Osteoblast (primary cell): ENCODE measurements around the gene USH2A. TPM values are rescaled to one million over a fixed set of nuclear protein-coding genes. Genes with fewer than 3 reads are reported as not detected.

ENCODE experiments used
- DNase-seq: peaks from one replicate; pipeline ENCODE4 v3.0.0; 2011; ENCODE audit warnings: low spot score, mixed read lengths; ENCODE audit not compliant: insufficient read length; ENCODE audit errors: missing footprints
- H2AFZ ChIP-seq: 2 replicates; pipeline ENCODE4 v1.6.0; 2011; ENCODE audit warnings: mild to moderate bottlenecking, low read length
- H3K27ac ChIP-seq: 2 replicates; pipeline ENCODE4 v1.5.1; 2011; ENCODE audit warnings: mild to moderate bottlenecking, low read depth, low read length, moderate library complexity
- H3K27me3 ChIP-seq: 2 replicates; pipeline ENCODE4 v1.6.0; 2012; ENCODE audit warnings: mild to moderate bottlenecking, control low read depth, inconsistent platforms, low read length, moderate library complexity; ENCODE audit not compliant: insufficient read depth
- H3K36me3 ChIP-seq: 2 replicates; pipeline ENCODE4 v1.5.1; 2011; ENCODE audit warnings: mild to moderate bottlenecking, low read length, control low read depth, moderate library complexity; ENCODE audit not compliant: insufficient read depth
- H3K4me1 ChIP-seq: 2 replicates; pipeline ENCODE4 v1.5.1; 2011; ENCODE audit warnings: mild to moderate bottlenecking, low read length, control low read depth, moderate library complexity; ENCODE audit not compliant: insufficient read depth
- H3K4me2 ChIP-seq: 2 replicates; pipeline ENCODE4 v1.6.0; 2011; ENCODE audit warnings: mild to moderate bottlenecking, low read length; ENCODE audit not compliant: insufficient read depth
- H3K4me3 ChIP-seq: fragments of 200-600 bp; sonication (generic); 3 replicates; pipeline ENCODE4 v1.5.1; 2012; ENCODE audit warnings: mild to moderate bottlenecking, low read length, inconsistent platforms; ENCODE audit not compliant: insufficient read depth
- H3K79me2 ChIP-seq: 2 replicates; pipeline ENCODE4 v1.6.0; 2012; ENCODE audit warnings: mild to moderate bottlenecking, low read length, control low read depth, inconsistent platforms; ENCODE audit not compliant: insufficient read depth
- H3K9me3 ChIP-seq: 2 replicates; pipeline ENCODE4 v1.5.1; 2011; ENCODE audit warnings: low read depth, low read length, control low read depth
- H4K20me1 ChIP-seq: 2 replicates; pipeline ENCODE4 v1.6.0; 2012; ENCODE audit warnings: mild to moderate bottlenecking, low read length, control low read depth; ENCODE audit not compliant: insufficient read depth
- total RNA-seq: library from RNA; depleted of rRNA; stranded (reverse); fragments of >200 nt; gene quantifications from 2 replicates; pipeline ENCODE4 v1.2.3, GENCODE V29; 2012
- TF ChIP-seq, protein P1 (sequence below): IDR thresholded peaks from 2 replicates; pipeline ENCODE4 v1.5.1; 2011; ENCODE audit warnings: mild to moderate bottlenecking, low read depth, low read length, moderate library complexity; ENCODE audit errors: extremely low read depth

USH2A gene
- total RNA-seq, 1 donor: under 0.01 TPM

DNA sequence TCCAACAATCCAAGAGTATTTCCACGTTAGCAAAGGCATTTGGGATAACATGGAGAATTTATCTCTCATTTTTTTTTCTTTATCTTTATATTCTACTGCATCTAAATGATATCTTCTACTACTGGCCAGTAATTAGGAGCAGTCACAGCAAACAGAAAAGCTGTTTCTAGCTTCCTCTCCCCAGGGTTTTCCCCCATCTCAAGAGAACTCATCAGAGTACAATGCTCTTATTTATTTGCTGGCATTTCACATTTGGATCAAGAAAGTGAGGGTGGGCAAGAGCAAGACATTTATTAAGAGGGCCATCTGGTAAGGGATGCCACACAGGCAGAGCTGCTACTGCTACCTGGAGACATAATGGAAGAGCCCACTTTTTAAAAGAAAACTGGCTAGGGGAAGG is 368.2 kb downstream of the USH2A start:
- TF ChIP-seq, protein P1, sequence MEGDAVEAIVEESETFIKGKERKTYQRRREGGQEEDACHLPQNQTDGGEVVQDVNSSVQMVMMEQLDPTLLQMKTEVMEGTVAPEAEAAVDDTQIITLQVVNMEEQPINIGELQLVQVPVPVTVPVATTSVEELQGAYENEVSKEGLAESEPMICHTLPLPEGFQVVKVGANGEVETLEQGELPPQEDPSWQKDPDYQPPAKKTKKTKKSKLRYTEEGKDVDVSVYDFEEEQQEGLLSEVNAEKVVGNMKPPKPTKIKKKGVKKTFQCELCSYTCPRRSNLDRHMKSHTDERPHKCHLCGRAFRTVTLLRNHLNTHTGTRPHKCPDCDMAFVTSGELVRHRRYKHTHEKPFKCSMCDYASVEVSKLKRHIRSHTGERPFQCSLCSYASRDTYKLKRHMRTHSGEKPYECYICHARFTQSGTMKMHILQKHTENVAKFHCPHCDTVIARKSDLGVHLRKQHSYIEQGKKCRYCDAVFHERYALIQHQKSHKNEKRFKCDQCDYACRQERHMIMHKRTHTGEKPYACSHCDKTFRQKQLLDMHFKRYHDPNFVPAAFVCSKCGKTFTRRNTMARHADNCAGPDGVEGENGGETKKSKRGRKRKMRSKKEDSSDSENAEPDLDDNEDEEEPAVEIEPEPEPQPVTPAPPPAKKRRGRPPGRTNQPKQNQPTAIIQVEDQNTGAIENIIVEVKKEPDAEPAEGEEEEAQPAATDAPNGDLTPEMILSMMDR: no peak
- Histone ChIP-seq H3K79me2 (no peaks in the 10 kb centered on the region), H3K4me1 (no peaks in the 10 kb centered on the region), H4K20me1 (no peaks in the 10 kb centered on the region), H3K4me2 (no peak overlapping the region), H3K27me3 (no peaks in the 10 kb centered on the region), H3K36me3 (no peaks in the 10 kb centered on the region), H3K27ac (no peak overlapping the region), H3K4me3 (no peak overlapping the region), H3K9me3 (no peaks in the 10 kb centered on the region), H2AFZ (no peak overlapping the region)
- no peak for DNase-seq

DNA sequence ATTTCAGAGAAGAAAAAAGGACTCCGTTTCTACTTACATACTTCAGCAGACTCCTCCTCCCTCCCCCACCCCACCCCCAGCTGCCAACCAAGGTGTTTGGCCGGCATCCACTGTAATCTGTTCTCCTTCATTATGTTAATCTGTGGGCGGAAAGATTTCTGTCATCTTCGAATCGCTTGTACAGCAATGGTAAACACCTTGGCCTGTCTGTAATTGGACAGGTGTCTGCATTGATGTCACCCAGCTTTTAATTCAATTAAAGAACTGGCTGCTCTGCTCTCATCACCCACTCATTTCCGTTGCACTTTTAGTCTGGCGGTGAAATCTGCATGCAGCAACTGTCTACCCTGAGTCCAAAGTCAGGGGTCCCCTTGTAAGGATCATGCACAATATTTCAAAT is 368.6 kb downstream of the USH2A start:
- Histone ChIP-seq H2AFZ (no peak overlapping the region), H3K27ac (no peak overlapping the region), H4K20me1 (no peaks in the 10 kb centered on the region), H3K36me3 (no peaks in the 10 kb centered on the region), H3K9me3 (no peaks in the 10 kb centered on the region), H3K79me2 (no peaks in the 10 kb centered on the region), H3K4me2 (no peak overlapping the region), H3K4me3 (no peak overlapping the region), H3K4me1 (no peaks in the 10 kb centered on the region), H3K27me3 (no peaks in the 10 kb centered on the region)
- no peak for DNase-seq
- TF ChIP-seq, protein P1: no peak

DNA sequence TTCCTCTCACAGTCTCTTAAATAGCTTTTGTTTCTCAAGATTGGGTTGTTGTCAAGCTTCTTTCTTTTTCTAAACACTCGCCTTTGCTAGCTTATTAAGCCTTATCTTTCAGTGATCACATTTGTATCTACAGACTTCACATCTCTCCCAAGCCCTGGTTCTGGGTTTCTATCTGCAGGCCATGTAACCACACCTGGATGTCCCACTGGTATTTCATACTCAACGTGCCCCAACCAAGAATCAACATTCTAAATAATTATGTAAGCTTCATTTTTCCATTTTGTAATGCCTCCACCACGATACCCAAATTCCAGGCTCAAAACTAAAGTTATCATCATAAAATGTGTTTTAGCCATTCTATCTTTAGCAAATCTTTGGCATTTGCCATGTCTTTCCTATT is 372.2 kb downstream of the USH2A start:
- DNase-seq: no peak
- Histone ChIP-seq H3K4me1 (peaks cover 4% of the 10 kb centered on the region), H2AFZ (no peak overlapping the region), H3K4me3 (no peak overlapping the region), H3K4me2 (no peak overlapping the region), H3K27ac (no peak overlapping the region), H3K79me2 (no peaks in the 10 kb centered on the region), H3K36me3 (no peaks in the 10 kb centered on the region), H3K27me3 (no peaks in the 10 kb centered on the region), H3K9me3 (no peaks in the 10 kb centered on the region), H4K20me1 (no peaks in the 10 kb centered on the region)
- TF ChIP-seq, protein P1: no peak

DNA sequence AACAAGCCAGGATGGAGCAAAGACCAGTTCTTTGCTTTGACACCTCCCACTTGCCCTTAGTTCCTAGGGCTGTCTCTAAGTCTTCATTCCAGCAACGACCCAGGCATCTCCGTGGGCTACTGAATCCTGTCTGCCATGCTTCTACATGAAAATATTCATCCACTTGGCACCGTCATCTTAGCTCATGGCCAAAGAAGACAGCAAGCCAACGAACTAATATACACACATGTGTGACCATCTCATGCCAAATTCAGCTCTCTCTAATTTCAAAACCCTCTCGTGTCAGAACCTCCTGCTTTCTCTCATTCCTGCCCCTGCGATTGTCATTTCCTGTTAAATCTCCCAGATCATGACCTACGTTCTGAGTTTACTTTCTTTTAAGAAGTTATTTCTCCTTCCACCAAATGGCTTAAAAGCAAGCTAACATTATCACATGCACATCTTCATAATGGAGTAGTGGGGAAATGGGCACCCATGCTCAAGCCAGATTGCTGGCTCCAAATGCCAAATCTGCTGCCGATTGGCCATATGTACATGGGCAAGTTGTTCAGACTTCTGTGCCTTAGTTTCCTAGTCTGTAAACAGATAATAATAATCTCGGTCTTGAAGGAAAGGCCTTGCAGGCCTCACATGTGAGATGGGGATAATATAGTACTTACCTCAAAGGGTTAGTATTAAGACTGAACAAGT is 373.4 kb downstream of the USH2A start:
- no peaks in the 10 kb centered on the region for H3K9me3 ChIP-seq
- no peaks in the 10 kb centered on the region for H3K79me2 ChIP-seq
- no peak overlapping the region for H3K4me2 ChIP-seq
- TF ChIP-seq, protein P1: no peak
- no peaks in the 10 kb centered on the region for H3K27me3 ChIP-seq
- no peak overlapping the region for H3K4me3 ChIP-seq
- DNase-seq: peak; percentile 5
- no peak overlapping the region for H3K27ac ChIP-seq
- no peak overlapping the region for H2AFZ ChIP-seq
- peaks cover 8% of the 10 kb centered on the region for H3K4me1 ChIP-seq
- no peaks in the 10 kb centered on the region for H4K20me1 ChIP-seq
- no peaks in the 10 kb centered on the region for H3K36me3 ChIP-seq
